Left lung (tissue), 10 donors: ENCODE data around the gene PCGF3. TPM values are rescaled to one million over a fixed set of nuclear protein-coding genes. Genes with fewer than 3 reads are reported as not detected.
"Not testable (repeated sequence)": the region's sequence is repeated elsewhere in the genome, so short reads cannot be mapped to it uniquely, and the experiment has no call there.

ENCODE experiments used
- ATAC-seq: fragments of 200-7000 bp; cut with Tn5 transposase; one replicate; pipeline ENCODE4 v1.9.1; 2020; ENCODE audit warnings: moderate library complexity
- DNase-seq, 4 donors: peaks; one replicate each; pipeline ENCODE4 v3.0.0-alpha.2; 2013 to 2020
- H3K27ac ChIP-seq, 2 donors: fragments of 200-600 bp; sonication (generic) in 1 of 2; one replicate each; pipeline versions ENCODE4 v1.5.0 to v1.8.0; 2020 to 2021
- H3K27me3 ChIP-seq, 2 donors: fragments of 200-600 bp; sonication (generic) in 1 of 2; one replicate each; pipeline versions ENCODE4 v1.5.0 to v1.8.0; 2020 to 2021
- H3K36me3 ChIP-seq, 2 donors: fragments of 200-600 bp; sonication (generic) in 1 of 2; one replicate each; pipeline versions ENCODE4 v1.5.0 to v1.8.0; 2020 to 2021
- H3K4me1 ChIP-seq, 2 donors: fragments of 200-600 bp; one replicate each; pipeline ENCODE4 v1.8.0; 2021
- H3K4me3 ChIP-seq, 2 donors: fragments of 200-600 bp; sonication (generic) in 1 of 2; one replicate each; pipeline versions ENCODE4 v1.5.0 to v1.8.0; 2020 to 2021; ENCODE audit warnings: mild to moderate bottlenecking in 1 of 2
- H3K9me3 ChIP-seq, 2 donors: fragments of 200-600 bp; sonication (generic) in 1 of 2; one replicate each; pipeline versions ENCODE4 v1.5.0 to v1.8.0; 2020 to 2021
- CTCF ChIP-seq, 2 donors: fragments of 200-600 bp; sonication (generic) in 1 of 2; IDR thresholded peaks; one replicate each; pipeline versions ENCODE4 v1.5.0 to v1.8.0; 2021; ENCODE audit warnings: antibody characterized with exemption in 2 of 2
- intact Hi-C, 2 donors: fragments of 100-400 bp; cut with DNase I; formaldehyde crosslinking; loops; one replicate each; pipeline versions ENCODE4 v1.11.2 to v1.14.2; 2022
- polyA plus RNA-seq, 6 donors: library from polyadenylated mRNA; unstranded; fragments of 120-200 nt; gene quantifications; one replicate each; pipeline ENCODE4 v1.2.1, GENCODE V29; 2013; ENCODE audit not compliant: insufficient read length in 6 of 6
- total RNA-seq, 2 donors: library from RNA; stranded (reverse); fragmentation: NEBNext Ultra II Directional; extraction: Animal tissue kit (Norgen Biotek cat#: 25700); gene quantifications; one replicate each; pipeline ENCODE4 v1.2.1, GENCODE V29; 2021
- donor health status: DM: no; HTN: yes; CAD: no.
- donor health status: DM: no; HTN: no; CAD: no.

The PCGF3 gene
- total and polyA plus RNA-seq, 8 donors: 43.7 to 110 (median 88.7) TPM

DNA sequence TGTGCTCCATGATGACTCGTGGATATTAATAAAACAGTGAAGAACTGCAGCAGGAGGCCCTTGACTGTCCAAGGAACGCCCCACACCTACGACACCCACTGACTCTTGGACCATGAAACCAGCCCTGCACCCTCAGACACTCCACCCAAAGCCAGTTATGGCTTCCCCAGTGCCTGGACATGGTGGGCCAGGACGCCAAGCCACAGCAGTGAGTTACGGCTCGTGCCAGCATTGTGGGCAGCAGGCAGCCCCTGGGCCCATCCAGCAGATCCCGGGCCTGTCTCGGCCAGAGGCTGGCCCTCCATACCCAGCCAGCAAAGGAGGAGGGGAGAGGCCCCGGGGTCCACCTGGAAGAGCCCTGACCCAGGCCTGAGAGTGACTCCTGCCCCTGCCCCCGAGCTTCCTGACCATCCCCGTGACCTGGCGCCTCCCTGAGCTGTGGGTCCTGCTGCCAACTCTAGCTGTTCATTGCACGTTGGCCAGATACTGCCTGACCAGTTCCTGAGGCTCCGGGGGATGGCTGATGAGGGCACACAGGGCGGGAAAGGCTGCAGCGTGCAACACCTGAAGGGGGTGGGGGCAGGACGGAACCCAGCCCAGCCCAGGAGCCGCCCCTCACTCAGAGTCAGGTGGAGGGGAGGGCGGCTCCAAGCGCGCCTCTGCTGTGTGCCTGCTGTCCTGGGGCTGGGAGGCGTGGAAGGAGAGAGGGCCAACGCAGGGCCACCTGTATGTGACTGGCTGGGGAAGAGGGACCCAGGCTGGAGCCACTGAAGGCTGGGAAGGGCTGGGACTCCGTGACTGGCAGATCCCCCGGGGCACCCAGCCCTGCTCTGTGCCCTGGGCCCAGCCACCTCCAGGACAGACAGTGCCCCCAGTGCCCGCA is 17.4 kb upstream of the PCGF3 start:
- intact Hi-C loops: no loop called here
- H3K27ac ChIP-seq: peak overlapping the region; percentile 90 to 91
- no peak for TF ChIP-seq CTCF (IDR thresholded peaks at IDR 0.05)
- peaks cover 26 to 50% of the 10 kb centered on the region in 2 donors for H3K4me1 ChIP-seq
- DNase-seq (peak in 2 of 4 donors; percentile 56 to 80), ATAC-seq (peak; percentile 55)
- H3K4me3 ChIP-seq: peak overlapping the region; percentile 51 to 59
- H3K9me3 ChIP-seq: no peaks in the 10 kb centered on the region
- H3K36me3 ChIP-seq: peaks cover 0 to 5% of the 10 kb centered on the region in 2 donors
- peaks cover 0 to 15% of the 10 kb centered on the region in 2 donors for H3K27me3 ChIP-seq

DNA sequence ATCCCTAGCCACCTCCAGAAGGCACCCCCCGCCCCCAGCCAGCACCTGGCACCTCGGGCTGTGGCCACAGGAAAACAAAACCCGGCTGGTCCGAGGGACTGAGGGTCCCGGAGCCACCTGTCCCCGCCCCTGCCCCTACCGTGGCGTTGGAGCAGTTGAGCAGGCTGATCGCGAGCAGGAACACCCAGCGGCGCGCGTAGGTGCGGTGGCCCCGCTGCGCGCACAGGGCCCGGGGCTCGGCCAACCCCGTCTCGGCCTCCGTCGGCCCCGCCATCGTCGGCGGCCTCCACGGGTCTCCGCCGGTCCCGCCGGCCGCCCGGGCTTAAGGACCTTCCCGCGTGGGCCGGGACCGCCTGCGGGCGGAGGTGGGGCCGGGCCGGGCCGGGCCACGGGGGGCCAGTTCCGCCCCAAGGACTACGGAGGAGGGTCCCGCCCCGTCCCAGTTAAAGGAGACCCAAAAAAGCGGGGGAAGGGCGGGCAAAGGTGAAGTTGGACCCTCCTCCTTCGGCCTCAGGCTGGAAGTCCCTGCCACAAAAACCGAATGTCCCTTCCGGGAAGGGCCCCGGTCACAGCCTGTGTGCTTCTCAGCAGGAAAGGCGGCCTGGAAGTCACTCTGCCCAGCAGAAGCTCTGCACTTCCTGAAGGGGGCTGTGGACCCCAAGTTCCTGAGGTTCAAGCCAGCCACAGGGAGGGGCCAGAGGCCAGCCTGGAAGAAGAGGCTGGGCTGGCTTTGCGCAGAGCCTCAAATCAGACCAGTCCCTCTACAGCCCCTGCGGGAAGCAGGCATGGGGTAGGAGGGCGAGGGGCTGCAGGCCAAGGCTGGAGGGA is 16.6 kb upstream of the PCGF3 start, which contains the start of gene SLC49A3:
TSS of gene SLC49A3 (minus strand) at position 298 of the 828 bp plus-strand sequence. CDS start at position 274, 24 bp downstream.
- DNase-seq (peak in 3 of 4 donors; percentile 29 to 86 (median 57)), ATAC-seq (peak; percentile 18)
- H3K9me3 ChIP-seq: no peaks in the 10 kb centered on the region

GRCh38 chr4:689723-690122 is 15.9 kb upstream of the PCGF3 start:
- DNase-seq: peak in 1 of 4 donors; percentile 45
- no peak for TF ChIP-seq CTCF (IDR thresholded peaks at IDR 0.05)
- Histone ChIP-seq H3K27ac (peak overlapping the region; percentile 90 to 91), H3K36me3 (peaks cover 0 to 5% of the 10 kb centered on the region in 2 donors), H3K27me3 (peaks cover 0 to 18% of the 10 kb centered on the region in 2 donors), H3K4me1 (peaks cover 26 to 41% of the 10 kb centered on the region in 2 donors), H3K9me3 (no peaks in the 10 kb centered on the region), H3K4me3 (peak overlapping the region; percentile 51 to 59)
- intact Hi-C loops: no loop called here
- ATAC-seq: peak; percentile 2

More for the DNA sequence above, 16.6 kb upstream of the PCGF3 start, which contains the start of gene SLC49A3:
- H3K4me1 ChIP-seq: peaks cover 26 to 42% of the 10 kb centered on the region in 2 donors
- H3K4me3 ChIP-seq: peak within 1 kb of the TSS; percentile 51 to 59
- no peak for TF ChIP-seq CTCF (IDR thresholded peaks at IDR 0.05)
- H3K36me3 ChIP-seq: peaks cover 0 to 5% of the 10 kb centered on the region in 2 donors
- intact Hi-C loops: no loop called here
- H3K27ac ChIP-seq: peak within 1 kb of the TSS; percentile 90 to 91
- H3K27me3 ChIP-seq: peaks cover 0 to 18% of the 10 kb centered on the region in 2 donors

GRCh38 chr4:692771-693554 is 12.7 kb upstream of the PCGF3 start:
- intact Hi-C loops: no loop called here

GRCh38 chr4:694341-694940 is 11.2 kb upstream of the PCGF3 start:
- not testable (repeated sequence) for ATAC-seq, H3K4me3 ChIP-seq

More at GRCh38 chr4:692771-693554, 12.7 kb upstream of the PCGF3 start:
- peaks cover 15 to 24% of the 10 kb centered on the region in 2 donors for H3K4me1 ChIP-seq
- H3K9me3 ChIP-seq: no peaks in the 10 kb centered on the region
- ATAC-seq: no peak
- TF ChIP-seq CTCF (IDR thresholded peaks at IDR 0.05): no peak
- no peak for DNase-seq
- H3K27ac ChIP-seq: no peak overlapping the region
- H3K4me3 ChIP-seq: no peak overlapping the region
- no peaks in the 10 kb centered on the region for H3K36me3 ChIP-seq
- peaks cover 0 to 24% of the 10 kb centered on the region in 2 donors for H3K27me3 ChIP-seq

More at GRCh38 chr4:694341-694940, 11.2 kb upstream of the PCGF3 start:
- intact Hi-C loops, H3K36me3 ChIP-seq, H3K27ac ChIP-seq, H3K9me3 ChIP-seq, DNase-seq: not testable (repeated sequence)
- peaks cover 0 to 16% of the 10 kb centered on the region in 2 donors for H3K27me3 ChIP-seq
- peaks cover 3 to 18% of the 10 kb centered on the region in 2 donors for H3K4me1 ChIP-seq
